Frontal cortex (tissue), 4 donors: Measurements from ENCODE around the gene GLTP. TPM values are rescaled to one million over a fixed set of nuclear protein-coding genes. Genes with fewer than 3 reads are reported as not detected.

ENCODE experiments used
- DNase-seq, 2 donors: peaks; one replicate each; pipeline ENCODE4 v3.0.0; 2012; ENCODE audit warnings: low spot score in 2 of 2
- FAIRE-seq: peaks from 2 replicates; lab custom pipeline; 2012; peaks lifted over from hg19 to GRCh38; lab: Jason Lieb, UNC
- small RNA-seq: library from RNA; depleted of rRNA; stranded (forward); fragments of <200 nt; gene quantifications from one replicate; pipeline ENCODE3, GENCODE V24; 2014
- total RNA-seq: library from RNA; depleted of rRNA; stranded (reverse); fragments of >200 nt; gene quantifications from one replicate; pipeline ENCODE4 v1.2.3, GENCODE V29; 2014
- donor health status: control.
- donor health status: control.
- donor health status: control.

Gene GLTP
- total RNA-seq, 1 donor from 2014 or later: 16.3 TPM

GRCh38 chr12:109810954-109811623 lies 69.3 kb downstream of the GLTP start:
- FAIRE-seq: no peak
- DNase-seq: no peak

DNA sequence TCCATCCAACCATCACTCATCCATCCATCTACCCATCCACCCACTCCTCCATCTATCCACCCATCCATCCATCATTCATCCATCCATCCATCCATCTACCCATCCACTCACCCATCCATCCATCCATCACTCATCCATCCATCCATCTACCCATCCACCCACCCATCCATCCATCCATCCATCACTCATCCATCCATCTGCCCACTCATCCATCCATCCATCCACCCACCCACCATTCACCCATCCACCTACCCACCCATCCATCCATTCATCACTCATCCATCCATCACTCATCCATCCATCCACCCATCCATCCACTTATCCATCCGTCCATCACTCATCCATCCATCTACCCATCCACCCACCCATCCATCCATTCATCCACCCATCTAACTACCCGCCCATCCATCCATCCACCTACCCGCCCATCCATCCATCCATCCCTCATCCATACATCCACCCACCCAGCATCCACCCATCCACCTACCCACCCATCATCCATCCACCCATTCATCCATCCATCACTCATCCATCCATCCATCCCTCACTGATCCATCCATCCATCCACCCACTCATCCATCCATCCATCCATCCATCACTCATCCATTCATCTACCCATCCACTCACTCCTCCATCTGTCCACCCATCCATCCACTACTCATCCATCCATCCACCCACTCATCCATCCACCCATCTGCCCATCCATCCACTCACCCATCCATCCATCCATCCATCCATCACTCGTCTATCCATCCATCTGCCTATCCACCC lies 71.3 kb downstream of the GLTP start:
- no peak for FAIRE-seq
- DNase-seq: no peak

DNA sequence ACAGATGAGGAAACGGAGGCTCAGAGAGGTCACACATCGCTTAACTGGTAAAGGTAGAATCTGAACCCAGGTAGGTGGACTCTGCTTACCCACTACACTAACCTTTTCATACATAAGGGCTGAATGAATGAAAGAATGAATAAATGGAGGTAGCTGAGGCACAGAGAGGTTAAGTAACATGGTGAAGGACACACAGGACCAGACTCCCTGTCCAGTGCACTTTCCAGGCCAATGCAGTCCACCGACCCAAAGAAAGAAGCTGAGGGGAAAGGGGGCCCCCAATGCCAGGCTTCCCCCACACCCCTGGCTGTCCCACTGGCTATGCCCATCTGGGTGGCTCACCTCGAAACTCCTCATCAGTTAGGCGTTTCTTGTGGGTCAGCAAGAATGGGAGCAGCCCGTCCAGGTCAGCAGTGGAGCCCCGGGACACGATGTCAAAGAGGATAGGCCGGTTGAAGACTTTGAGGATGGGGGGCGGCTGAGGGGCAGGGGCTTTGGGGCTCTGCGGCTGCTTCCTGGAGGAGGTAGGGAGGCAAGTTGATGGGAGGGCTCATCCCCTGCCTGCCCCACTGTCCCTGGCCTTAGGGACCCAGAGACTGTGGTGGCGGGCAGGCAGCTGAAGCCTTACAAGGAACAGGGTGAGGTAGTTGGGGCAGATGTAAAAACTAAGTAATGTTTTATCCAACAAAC lies 72.2 kb downstream of the GLTP start:
- no peak for DNase-seq
- no peak for FAIRE-seq

GRCh38 chr12:109804820-109805761 lies 75.2 kb downstream of the GLTP start:
- peak; percentile 71 to 82 for DNase-seq
- FAIRE-seq: no peak

DNA sequence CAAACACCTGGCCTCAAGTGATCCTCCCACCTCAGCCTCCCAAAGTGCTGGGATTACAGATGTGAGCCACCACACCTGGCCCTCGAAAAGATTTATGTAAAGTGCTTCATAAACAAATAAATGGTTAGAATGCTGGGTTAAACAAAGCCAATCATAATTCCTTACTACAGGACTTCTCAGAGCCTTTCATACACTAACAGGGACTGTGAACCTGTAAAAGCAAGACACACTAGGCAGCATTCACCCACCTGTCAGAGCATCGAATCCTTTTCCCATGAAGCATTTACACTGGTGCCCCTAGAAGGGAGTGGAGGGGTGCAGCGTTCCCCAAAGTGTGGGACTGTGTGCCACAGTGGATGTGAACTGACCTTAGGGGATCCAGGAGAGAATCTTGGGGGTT lies 76.7 kb downstream of the GLTP start:
- no peak for DNase-seq
- FAIRE-seq: no peak

GRCh38 chr12:109802828-109803227 lies 77.5 kb downstream of the GLTP start:
- no peak for FAIRE-seq
- no peak for DNase-seq

Small RNA genes lying within 50 kb of the gene (small RNA-seq; reads per million reads assigned to genes)
- gene MIR4497 (not detected), gene RN7SL441P (not detected)

Other genes starting within 250 kb of the GLTP start
- 2.9 TPM for gene FAM222A, start 166.7 kb downstream of the GLTP start, total RNA-seq
- gene TRPV4, start 47.1 kb downstream of the GLTP start, total RNA-seq: not detected
- gene TCHP, start 19.7 kb upstream of the GLTP start, total RNA-seq: 5.3 TPM
- gene GIT2, start 115.8 kb upstream of the GLTP start, total RNA-seq: 20.4 TPM
- gene ANKRD13A, start 118.9 kb upstream of the GLTP start, total RNA-seq: 24.9 TPM
- 113 TPM for gene C12orf76, start 168.0 kb upstream of the GLTP start, total RNA-seq
- gene IFT81, start 243.8 kb upstream of the GLTP start, total RNA-seq: 118 TPM